ENCODE data around the gene POLR2E. TPM values are rescaled to one million over a fixed set of nuclear protein-coding genes. Genes with fewer than 3 reads are reported as not detected.
A peak's percentile ranks its signal among the peaks of the same experiment; 100 is the strongest.

The POLR2E gene
- total and polyA plus RNA-seq, 9 of the 15 experiments (the other 6 are each of a cell fraction or from before 2014, with no cell fraction given), result 3.4 to 413 (median 244) TPM

GRCh38 chr19:1049106-1049505 lies 46.1 kb downstream of the POLR2E start:
- TF ChIP-seq NRF1 (conservative IDR thresholded peaks at IDR 0.05 in 1 of 2, IDR thresholded peaks at IDR 0.05 in 1 of 2) (no peak), POLR2G (IDR thresholded peaks at IDR 0.05; ENCODE audit: low read depth, low read length) (peak; percentile 45), PCBP1 (IDR thresholded peaks at IDR 0.05; ENCODE audit: low read depth, low read length, poor library complexity, severe bottlenecking) (peak; percentile 85), RBFOX2 (IDR thresholded peaks at IDR 0.05; ENCODE audit: low read depth, low read length) (peak; percentile 45; the same call in 1 of the 2 replicates)
- Histone ChIP-seq H3K79me2 (ENCODE audit: control insufficient read depth, insufficient read depth, low read length) (peaks cover 11% of the 10 kb centered on the region), H3K4me2 (ENCODE audit: insufficient read depth, low read length) (no peak overlapping the region), H4K20me1 (replicated peaks; ENCODE audit: control insufficient read depth, insufficient read depth, low read length) (no peaks in the 10 kb centered on the region), H3K27ac (ENCODE audit: extremely low read depth, low read depth, low read length) (no peak overlapping the region), H3K36me3 (ENCODE audit: control insufficient read depth, insufficient read depth, low read length) (peaks cover 66% of the 10 kb centered on the region; the same call in 2 of the 3 replicates), H3K9ac (ENCODE audit: insufficient read depth in 1 of 2, low read depth in 2 of 2, low read length in 2 of 2) (no peak overlapping the region), H3K4me3 (no peak overlapping the region), H3K9me3 (replicated peaks; ENCODE audit: control insufficient read depth, insufficient read depth, low read depth, low read length) (no peaks in the 10 kb centered on the region), H3K27me3 (ENCODE audit: control insufficient read depth in 2 of 2, insufficient read depth in 2 of 2, low read length in 2 of 2) (no peaks in the 10 kb centered on the region), H3K9me1 (ENCODE audit: control insufficient read depth, insufficient read depth, low read length) (no peaks in the 10 kb centered on the region), H3K4me1 (replicated peaks in 1 of 2; ENCODE audit: control insufficient read depth in 2 of 2, insufficient read depth in 2 of 2, low read length in 2 of 2) (peaks cover 7 to 66% of the 10 kb centered on the region in 2 experiments), H2AFZ (ENCODE audit: low read depth, low read length) (no peak overlapping the region)
- no TSS peak for BruUV-seq (replicated peaks)
- ChIA-PET POLR2A (interaction anchor here (1.2 kb wide), 1 partner anchor 9 kb away, joined by 3 read pairs; no protein-coding TSS in a partner anchor), CTCF (ENCODE audit: low intra/inter-chr PET ratio) (no interaction called here)
- in situ Hi-C loops (cut with MboI), result no loop called here
- WGBS (ENCODE audit: insufficient coverage, low coverage, missing lambda C conversion rate), result 97% methylated on average over 9 of the region's 17 CpGs
- no peak for FAIRE-seq
- intact Hi-C loops (cut with micrococcal nuclease), result no loop called here
- ATAC-seq, result no peak
- DNase-seq (ENCODE audit: extremely low read depth in 1 of 4, low spot score in 3 of 4), result no peak

- TF ChIP-seq TCFL5 (CRISPR knock-in tag; conservative IDR thresholded peaks at IDR 0.05), result no peak
- TF ChIP-seq GTF2A2 (tag; IDR thresholded peaks at IDR 0.05), result no peak
- no peak for TF ChIP-seq NR2C1 (IDR thresholded peaks at IDR 0.05)
- TF ChIP-seq NR2C1 (tag; IDR thresholded peaks at IDR 0.05), result no peak
- no peak for TF ChIP-seq SP2 (IDR thresholded peaks at IDR 0.05; ENCODE audit: extremely low read depth, low read depth, low read length, poor library complexity, severe bottlenecking)
- TF ChIP-seq ZNF717 (CRISPR knock-in tag; IDR thresholded peaks at IDR 0.05), result no peak
- TF ChIP-seq STAT5A (IDR thresholded peaks at IDR 0.05; ENCODE audit: borderline replicate concordance, low read length), result no peak
- no peak overlapping the region for H3K4me3 ChIP-seq
- no peak overlapping the region for H3K27ac ChIP-seq (ENCODE audit: extremely low read depth, low read depth, low read length)
- peaks cover 11 to 64% of the 10 kb centered on the region in 2 experiments for H3K4me1 ChIP-seq (replicated peaks in 1 of 2; ENCODE audit: control insufficient read depth in 2 of 2, insufficient read depth in 2 of 2, low read length in 2 of 2)
- BruUV-seq (replicated peaks), result no TSS peak
- H4K20me1 ChIP-seq (replicated peaks; ENCODE audit: control insufficient read depth, insufficient read depth, low read length), result no peaks in the 10 kb centered on the region
- no peak overlapping the region for H3K4me2 ChIP-seq (ENCODE audit: insufficient read depth, low read length)
- H3K9me1 ChIP-seq (ENCODE audit: control insufficient read depth, insufficient read depth, low read length), result no peaks in the 10 kb centered on the region
- ATAC-seq, result no peak
- no peak overlapping the region for H3K9ac ChIP-seq (ENCODE audit: insufficient read depth in 1 of 2, low read depth in 2 of 2, low read length in 2 of 2)
- H2AFZ ChIP-seq (ENCODE audit: low read depth, low read length), result no peak overlapping the region
- 93% methylated on average over 14 of the region's 20 CpGs for WGBS (ENCODE audit: insufficient coverage, low coverage, missing lambda C conversion rate)
- H3K9me3 ChIP-seq (replicated peaks; ENCODE audit: control insufficient read depth, insufficient read depth, low read depth, low read length), result no peaks in the 10 kb centered on the region
- peaks cover 62% of the 10 kb centered on the region; the same call in 2 of the 3 replicates for H3K36me3 ChIP-seq (ENCODE audit: control insufficient read depth, insufficient read depth, low read length)
- DNase-seq (ENCODE audit: extremely low read depth in 1 of 4, low spot score in 3 of 4), result peak in 1 of 4 experiments; percentile 40
- H3K79me2 ChIP-seq (ENCODE audit: control insufficient read depth, insufficient read depth, low read length), result peaks cover 21% of the 10 kb centered on the region
- intact Hi-C loops (cut with micrococcal nuclease), result no loop called here
- in situ Hi-C loops (cut with MboI), result no loop called here
- H3K27me3 ChIP-seq (ENCODE audit: control insufficient read depth in 2 of 2, insufficient read depth in 2 of 2, low read length in 2 of 2), result no peaks in the 10 kb centered on the region
- CTCF ChIA-PET (ENCODE audit: low intra/inter-chr PET ratio), result no interaction called here
- POLR2A ChIA-PET, result interaction anchor here (1.2 kb wide), 1 partner anchor 10 kb away, joined by 3 read pairs; no protein-coding TSS in a partner anchor
- FAIRE-seq, result no peak
These were observed 47.5 kb downstream of the POLR2E start for GRCh38 chr19:1047696-1048147.

Data from K562 (cell line).